ENCODE data around the gene UBXN7.
A peak's percentile ranks its signal among the peaks of the same experiment; 100 is the strongest.
"Not testable (repeated sequence)": the region's sequence is repeated elsewhere in the genome, so short reads cannot be mapped to it uniquely, and the experiment has no call there.

Gene UBXN7, protein sequence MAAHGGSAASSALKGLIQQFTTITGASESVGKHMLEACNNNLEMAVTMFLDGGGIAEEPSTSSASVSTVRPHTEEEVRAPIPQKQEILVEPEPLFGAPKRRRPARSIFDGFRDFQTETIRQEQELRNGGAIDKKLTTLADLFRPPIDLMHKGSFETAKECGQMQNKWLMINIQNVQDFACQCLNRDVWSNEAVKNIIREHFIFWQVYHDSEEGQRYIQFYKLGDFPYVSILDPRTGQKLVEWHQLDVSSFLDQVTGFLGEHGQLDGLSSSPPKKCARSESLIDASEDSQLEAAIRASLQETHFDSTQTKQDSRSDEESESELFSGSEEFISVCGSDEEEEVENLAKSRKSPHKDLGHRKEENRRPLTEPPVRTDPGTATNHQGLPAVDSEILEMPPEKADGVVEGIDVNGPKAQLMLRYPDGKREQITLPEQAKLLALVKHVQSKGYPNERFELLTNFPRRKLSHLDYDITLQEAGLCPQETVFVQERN

GRCh38 chr3:196432137-196432879, at the start of gene UBXN7:
Gene UBXN7 (minus strand): TSS chr3:196432427. CDS start chr3:196432399, 28 bp downstream.
- peak; percentile 100 for DNase-seq

GRCh38 chr3:196477678-196478077, 45.5 kb upstream of the UBXN7 start:
- no peak for DNase-seq

GRCh38 chr3:196472286-196472685, 40.1 kb upstream of the UBXN7 start:
- no peak for DNase-seq

DNA sequence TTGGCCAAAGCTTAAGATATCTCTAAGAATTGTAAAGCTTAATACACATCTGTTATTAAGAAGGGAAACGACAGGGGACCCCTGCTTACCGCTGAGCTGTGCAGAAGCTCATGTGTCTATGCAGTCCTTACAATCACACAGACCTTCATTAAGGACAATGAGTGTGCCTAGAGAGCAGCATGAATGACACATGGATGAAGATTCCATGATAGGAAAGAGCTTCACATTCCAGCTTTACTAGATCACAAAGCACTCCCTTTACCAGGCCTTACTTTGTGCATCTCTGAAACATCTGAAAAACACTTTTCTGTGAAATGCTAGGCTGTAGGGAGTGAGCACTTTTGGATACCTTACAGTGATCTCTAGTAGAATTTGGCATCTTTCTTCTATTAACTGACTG, 39.3 kb upstream of the UBXN7 start:
- DNase-seq = no peak

GRCh38 chr3:196470182-196470581, 38.0 kb upstream of the UBXN7 start:
- not testable (repeated sequence) for DNase-seq

- DNase-seq = no peak
These were observed 31.6 kb upstream of the UBXN7 start for GRCh38 chr3:196463804-196464203.

DNA sequence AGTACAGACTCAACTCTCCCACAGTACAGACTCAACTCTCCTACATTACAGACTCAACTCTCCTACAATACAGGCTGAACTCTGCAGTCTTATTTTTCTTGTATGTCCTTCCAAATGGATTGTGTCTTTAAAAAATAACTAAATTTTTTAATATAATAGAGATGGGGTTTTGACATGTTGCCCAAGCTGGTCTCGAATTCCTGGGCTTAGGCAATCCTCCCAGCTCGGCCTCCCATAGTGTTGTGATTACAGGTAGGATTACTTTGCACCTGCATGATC, 31.2 kb upstream of the UBXN7 start:
- DNase-seq = no peak

DNA sequence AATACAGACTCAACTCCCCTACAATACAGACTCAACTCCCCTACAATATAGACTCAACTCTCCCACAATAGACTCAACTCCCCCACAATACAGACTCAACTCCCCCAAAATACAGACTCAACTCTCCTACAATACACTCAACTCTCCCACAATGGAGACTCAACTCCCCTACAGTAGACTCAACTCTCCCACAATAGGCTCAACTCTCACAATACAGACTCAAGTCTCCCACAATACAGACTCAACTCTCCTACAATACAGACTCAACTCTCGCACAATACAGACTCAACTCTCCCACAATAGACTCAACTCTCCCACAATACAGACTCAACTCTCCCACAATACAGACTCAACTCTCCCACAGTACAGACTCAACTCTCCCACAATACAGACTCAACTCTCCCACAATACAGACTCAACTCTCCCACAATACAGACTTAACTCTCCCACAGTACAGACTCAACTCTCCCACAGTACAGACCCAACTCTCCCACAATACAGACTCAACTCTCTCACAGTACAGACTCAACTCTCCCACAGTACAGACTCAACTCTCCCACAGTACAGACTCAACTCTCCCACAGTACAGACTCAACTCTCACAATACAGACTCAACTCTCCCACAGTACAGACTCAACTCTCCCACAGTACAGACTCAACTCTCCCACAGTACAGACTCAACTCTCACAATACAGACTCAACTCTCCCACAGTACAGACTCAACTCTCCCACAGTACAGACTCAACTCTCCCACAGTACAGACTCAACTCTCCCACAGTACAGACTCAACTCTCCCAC, 30.7 kb upstream of the UBXN7 start:
- not testable (repeated sequence) for DNase-seq

- DNase-seq = no peak
These were observed 25.8 kb upstream of the UBXN7 start for GRCh38 chr3:196458063-196458462.

GRCh38 chr3:196457470-196457869, 25.2 kb upstream of the UBXN7 start:
- DNase-seq = not testable (repeated sequence)

DNA sequence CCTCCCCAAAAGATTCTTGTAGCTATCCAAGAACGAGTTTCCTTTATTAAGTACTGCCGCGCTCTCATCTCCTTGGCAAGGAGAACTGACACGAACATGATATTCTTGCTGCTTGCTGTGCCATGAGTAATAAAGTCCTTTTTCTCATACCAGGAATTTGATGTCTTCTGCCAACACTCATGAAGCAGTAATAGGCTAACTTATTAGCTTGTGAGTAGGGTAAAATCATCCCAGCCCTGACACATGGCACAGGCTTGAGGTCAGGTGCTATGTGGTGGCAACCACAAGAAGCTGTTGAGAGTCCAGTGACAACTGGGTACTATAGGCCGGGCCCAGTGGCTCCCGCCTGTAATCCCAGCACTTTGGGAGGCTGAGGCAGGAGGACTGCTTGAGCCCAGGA, 22.7 kb upstream of the UBXN7 start:
- no peak for DNase-seq

DNA sequence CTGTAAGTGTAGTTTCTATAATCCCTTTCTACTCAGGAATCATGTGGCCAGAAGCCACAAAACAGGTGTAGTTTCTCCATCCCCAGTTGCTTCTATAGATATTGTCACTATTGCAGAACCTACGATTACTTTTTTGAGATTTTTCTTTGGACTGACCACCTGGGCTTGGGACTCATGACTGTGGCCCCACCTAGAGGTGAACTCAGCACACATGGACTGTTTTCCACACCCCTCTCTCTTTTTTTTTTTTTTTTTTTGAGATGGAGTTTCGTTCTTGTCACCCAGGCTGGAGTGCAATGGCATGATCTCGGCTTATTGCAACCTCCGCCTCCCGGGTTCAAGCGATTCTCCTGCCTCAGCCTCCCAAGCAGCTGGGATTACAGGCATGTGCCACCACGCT, 13.2 kb upstream of the UBXN7 start:
- not testable (repeated sequence) for DNase-seq

DNA sequence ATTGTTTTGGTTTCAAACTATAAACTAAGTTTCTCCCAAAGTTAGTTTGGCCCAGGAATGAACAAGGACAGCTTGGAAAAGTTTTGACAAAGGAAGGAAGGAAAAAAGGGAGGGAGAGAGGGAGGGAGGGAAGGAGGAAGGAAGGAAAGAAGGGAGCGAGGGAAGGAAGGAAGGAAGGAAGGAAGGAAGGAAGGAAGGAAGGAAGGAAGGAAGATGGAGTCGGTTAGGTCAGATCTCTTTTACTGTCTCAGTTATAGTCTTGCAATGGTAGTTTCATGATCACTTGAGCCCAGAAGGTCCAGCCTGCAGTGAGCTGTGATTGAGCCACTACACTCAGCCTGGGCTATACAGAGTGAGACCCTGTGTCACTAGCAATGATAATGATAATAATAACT, 12.3 kb upstream of the UBXN7 start:
- no peak for DNase-seq

GRCh38 chr3:196440696-196441095, 8.5 kb upstream of the UBXN7 start:
- no peak for DNase-seq

DNA sequence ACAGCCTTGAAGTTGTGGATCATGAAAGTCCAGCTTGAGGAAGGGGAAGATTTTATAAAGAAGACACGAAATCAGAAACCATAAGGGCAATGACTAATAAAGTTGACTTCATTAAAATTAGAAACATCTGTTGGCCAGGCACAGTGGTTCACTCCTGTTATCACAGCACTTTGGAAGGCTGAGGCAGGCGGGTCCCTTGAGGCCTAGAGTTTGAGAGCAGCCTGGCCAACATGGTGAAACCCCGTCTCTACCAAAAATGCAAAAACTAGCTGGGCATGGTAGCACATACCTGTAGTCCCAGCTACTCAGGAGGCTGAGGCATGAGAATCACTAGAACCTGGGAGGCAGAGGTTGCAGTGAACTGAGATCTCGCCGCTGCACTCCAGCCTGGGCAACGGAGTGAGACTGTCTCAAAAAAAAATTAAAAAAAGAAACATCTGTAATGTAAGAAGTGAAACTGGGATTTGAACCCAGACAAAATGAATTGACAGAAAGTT, 7.9 kb upstream of the UBXN7 start:
- DNase-seq = no peak

DNA sequence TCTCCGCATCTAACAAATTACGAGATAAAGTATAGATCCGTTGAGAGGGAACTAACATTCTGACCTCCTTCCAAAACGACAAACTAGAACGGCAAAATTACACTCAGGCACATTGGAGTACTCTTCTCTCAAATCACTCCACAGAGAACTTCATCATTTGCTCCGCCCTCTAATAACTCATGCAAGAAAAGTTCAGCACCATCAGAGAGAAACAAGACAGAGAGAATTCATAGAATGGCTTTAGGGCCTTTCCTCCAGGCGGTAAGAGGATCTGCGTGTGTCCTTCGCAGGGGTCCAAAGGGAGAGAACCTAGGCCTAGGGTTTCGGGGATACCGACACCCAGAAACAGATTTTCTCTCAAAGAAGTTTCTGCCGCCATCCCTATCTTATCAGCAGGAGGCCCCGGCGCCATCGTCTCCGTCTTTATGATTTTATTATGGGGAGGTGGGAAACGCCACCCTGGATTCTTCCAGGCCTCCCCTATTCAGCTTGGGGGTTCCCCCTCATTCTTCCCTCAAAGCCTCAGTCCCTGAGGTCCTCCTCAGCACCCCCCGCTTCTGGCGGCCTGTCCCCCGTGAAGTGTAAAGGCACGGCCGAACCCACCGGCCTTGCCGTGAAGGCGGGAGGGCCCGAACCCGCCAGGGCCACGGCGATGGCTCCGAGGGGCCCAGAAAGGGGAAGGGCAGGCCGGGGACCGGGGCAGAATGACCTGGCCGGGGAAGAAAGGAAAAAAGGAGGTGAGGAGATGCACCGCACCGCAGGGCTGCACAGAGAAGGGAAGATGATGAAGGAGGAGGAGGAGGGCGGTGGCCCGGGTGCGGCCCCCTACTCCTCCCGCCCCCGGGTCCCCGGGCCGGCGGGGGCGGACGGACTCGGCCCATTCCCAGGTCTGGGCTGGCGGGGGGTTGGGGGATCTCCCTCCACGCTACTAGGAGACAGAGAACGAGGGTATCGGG, 768 bp downstream of the UBXN7 start:
- no peak for DNase-seq

GRCh38 chr3:196428041-196428440, 4.2 kb downstream of the UBXN7 start:
- no peak for DNase-seq

DNA sequence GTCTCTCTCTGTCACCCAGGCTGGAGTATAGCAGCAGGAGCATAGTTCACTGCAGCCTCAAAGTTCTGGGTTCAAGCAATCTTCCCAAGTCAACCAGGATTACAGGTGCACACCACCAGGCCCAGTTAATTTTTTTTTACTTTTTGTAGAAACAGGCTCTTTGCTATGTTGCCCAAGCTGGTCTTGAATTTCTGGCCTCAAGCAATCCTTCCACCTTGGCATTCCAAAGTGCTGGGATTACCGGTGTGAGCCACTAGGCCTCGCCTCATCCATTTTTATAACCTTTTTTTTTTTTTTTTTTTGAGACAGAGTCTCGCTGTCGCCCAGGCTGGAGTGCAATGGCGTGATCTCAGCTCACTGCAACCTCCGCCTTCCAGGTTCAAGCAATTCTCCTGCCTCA, 7.8 kb downstream of the UBXN7 start:
- not testable (repeated sequence) for DNase-seq

DNA sequence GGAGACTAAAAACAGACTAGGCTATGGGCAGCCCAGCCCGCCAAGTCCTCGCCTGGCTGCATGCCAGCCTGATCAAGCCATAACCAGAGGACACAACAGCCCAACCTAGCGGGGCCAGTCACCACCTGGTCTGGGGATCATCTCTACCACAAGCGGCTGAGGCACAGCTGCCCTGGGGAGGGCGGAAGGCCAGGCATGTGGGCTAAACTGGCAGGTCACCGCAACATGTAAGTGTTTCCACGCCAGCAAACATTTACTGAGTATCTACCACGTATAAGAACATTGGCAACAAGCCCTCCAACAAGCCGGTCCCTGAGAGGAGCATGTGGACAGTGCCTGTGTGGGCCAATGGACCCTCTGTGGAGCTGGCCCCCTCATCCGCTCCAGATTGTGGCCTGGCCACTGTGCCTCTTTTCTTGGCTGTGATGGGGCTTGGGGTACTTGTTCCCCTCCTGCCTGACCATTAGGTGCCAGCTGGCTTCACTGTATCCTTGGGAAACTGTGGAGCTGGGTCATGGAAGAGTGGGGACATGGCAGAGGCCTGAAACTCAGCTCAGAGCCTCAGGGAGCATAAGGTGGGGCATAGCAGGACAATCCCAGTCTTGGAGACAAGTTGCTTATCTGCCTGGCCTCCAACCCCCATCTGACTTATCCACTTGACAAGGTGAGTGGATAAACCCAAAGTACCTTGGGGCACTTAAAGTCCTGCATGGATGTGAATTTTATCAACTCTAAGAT, 9.0 kb downstream of the UBXN7 start:
- DNase-seq = no peak

DNA sequence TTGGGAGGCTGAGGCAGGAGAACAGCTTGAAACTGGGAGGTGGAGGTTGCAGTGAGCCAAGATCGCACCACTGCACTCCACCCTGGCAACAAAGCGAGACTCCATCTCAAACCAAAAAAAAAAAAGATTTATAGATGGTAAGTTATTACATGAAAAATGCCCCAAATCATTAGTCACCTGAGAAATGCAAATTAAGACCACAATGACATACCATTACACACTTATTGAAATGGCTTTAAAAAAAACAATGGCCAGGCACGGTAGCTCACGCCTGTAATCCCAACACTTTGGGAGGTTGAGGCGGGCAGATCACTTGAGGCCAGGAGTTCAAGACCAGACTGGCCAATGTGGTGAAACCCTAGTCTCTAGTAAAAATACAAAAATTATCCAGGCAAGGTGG, 10.6 kb downstream of the UBXN7 start:
- not testable (repeated sequence) for DNase-seq

GRCh38 chr3:196419386-196419785, 12.8 kb downstream of the UBXN7 start:
- DNase-seq = no peak
